GM18519 (cell line): Measurements from ENCODE around the gene SGMS2.

Experiments used
- ATAC-seq: cut with Tn5 transposase; IDR thresholded peaks from one replicate; pipeline ENCODE4 v1.9.1; 2021; ENCODE audit warnings: mild to moderate bottlenecking, moderate library complexity; ENCODE audit not compliant: unreplicated experiment, low FRiP score

Gene SGMS2

GRCh38 chr4:107826421-107826980 lies 1.8 kb downstream of the SGMS2 start:
- ATAC-seq: no peak

- ATAC-seq: no peak
Observed at GRCh38 chr4:107828315-107829090, 3.8 kb downstream of the SGMS2 start.

GRCh38 chr4:107831140-107831539 lies 6.4 kb downstream of the SGMS2 start:
- no peak for ATAC-seq

- no peak for ATAC-seq
Observed at GRCh38 chr4:107832275-107832807, 7.6 kb downstream of the SGMS2 start.

GRCh38 chr4:107834241-107834794 lies 9.6 kb downstream of the SGMS2 start:
- ATAC-seq: no peak

- no peak for ATAC-seq
Observed at GRCh38 chr4:107835406-107835805, 10.7 kb downstream of the SGMS2 start.

- no peak for ATAC-seq
Observed at GRCh38 chr4:107837317-107837716, 12.6 kb downstream of the SGMS2 start.

- no peak for ATAC-seq
Observed at GRCh38 chr4:107837776-107838618, 13.3 kb downstream of the SGMS2 start.

- no peak for ATAC-seq
Observed at GRCh38 chr4:107838861-107839565, 14.3 kb downstream of the SGMS2 start.

- ATAC-seq: no peak
Observed at GRCh38 chr4:107843391-107843790, 18.7 kb downstream of the SGMS2 start.

GRCh38 chr4:107845681-107846080 lies 20.9 kb downstream of the SGMS2 start:
- no peak for ATAC-seq

- no peak for ATAC-seq
Observed at GRCh38 chr4:107850438-107850837, 25.7 kb downstream of the SGMS2 start.

- no peak for ATAC-seq
Observed at GRCh38 chr4:107853444-107854355, 29.0 kb downstream of the SGMS2 start.

- ATAC-seq: no peak
Observed at GRCh38 chr4:107854356-107855022, 29.8 kb downstream of the SGMS2 start.

GRCh38 chr4:107855723-107856122 lies 31.0 kb downstream of the SGMS2 start:
- ATAC-seq: no peak

- no peak for ATAC-seq
Observed at GRCh38 chr4:107856901-107857300, 32.2 kb downstream of the SGMS2 start.

- no peak for ATAC-seq
Observed at GRCh38 chr4:107857741-107858140, 33.0 kb downstream of the SGMS2 start.

GRCh38 chr4:107858158-107858742 lies 33.5 kb downstream of the SGMS2 start:
- no peak for ATAC-seq
